ENCODE data around the gene ABTB1.

The ABTB1 gene

DNA sequence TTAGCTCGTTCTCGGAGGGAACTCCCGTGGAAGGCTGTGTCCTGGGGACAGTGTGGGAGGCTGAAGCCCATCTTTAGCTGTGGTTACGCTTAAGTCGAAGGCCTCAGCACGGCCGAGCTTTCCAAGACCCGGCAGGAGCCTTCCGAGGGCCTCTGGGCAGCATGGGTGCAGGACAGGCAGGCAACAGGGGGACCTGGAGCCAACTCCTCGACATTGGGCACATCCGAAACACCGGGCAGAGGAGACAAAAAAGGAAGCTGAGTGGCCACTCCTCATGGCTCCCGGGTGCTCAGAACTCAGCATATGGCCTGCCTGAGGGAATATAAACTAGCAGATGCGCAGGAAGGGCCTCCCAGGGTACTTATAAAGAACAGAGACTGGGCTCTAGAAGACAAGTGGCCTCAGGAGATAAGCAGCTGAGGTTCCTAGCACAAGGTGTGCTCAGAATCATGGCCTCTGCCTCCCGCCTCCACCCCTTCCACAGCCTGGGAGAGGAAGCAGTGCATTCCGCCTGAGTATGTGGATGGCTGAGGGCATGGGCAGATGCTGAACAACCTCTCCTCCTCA lies 34.1 kb downstream of the ABTB1 start:
- DNase-seq (ENCODE audit: low read depth): no peak

DNA sequence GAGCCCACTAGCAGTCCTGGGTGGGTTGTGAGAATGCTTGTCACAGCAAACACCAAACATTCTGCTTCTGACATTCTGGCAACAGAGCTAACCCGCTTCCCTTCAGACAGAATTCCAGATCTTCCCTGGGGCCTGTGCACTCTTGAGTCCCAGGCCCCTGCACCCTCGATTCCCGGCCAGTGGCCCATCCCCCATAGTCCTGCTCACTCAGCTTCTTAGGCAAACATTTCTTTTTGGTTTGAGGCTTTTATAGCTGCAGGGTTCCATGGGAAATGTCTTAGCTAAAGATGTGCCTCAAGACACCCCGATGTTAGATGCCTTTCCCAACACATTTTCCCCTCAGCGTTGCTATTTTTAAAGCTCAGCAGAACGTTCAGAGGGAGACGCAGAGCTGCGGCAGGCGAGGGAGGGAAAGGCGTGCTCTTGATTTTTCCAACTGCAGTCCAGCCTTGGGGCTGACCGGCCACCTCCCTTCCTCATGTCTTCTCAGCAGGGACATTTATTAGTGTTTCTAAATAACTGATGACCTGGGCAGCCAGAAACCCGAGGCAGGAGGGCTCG lies 35.2 kb downstream of the ABTB1 start:
- DNase-seq (ENCODE audit: low read depth): no peak

DNA sequence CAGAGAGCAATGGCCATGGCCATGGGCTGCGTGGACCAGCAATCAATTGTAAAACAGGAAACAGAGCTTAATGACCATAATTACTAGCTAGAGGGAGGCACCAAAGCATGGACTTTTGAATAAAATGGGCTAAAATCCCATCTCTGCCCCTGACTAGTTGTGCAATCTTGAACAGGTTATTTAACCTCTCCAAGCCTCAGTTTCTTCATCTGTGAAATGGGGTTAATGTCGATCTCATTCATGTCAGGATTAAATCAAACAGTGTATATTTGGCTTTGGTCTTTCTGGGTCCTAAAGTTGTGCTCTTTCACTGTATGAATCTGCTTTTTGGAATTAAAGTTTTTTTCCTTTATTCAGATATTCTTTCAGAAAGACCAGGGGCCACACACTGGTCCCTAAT lies 36.1 kb downstream of the ABTB1 start:
- DNase-seq (ENCODE audit: low read depth): no peak

DNA sequence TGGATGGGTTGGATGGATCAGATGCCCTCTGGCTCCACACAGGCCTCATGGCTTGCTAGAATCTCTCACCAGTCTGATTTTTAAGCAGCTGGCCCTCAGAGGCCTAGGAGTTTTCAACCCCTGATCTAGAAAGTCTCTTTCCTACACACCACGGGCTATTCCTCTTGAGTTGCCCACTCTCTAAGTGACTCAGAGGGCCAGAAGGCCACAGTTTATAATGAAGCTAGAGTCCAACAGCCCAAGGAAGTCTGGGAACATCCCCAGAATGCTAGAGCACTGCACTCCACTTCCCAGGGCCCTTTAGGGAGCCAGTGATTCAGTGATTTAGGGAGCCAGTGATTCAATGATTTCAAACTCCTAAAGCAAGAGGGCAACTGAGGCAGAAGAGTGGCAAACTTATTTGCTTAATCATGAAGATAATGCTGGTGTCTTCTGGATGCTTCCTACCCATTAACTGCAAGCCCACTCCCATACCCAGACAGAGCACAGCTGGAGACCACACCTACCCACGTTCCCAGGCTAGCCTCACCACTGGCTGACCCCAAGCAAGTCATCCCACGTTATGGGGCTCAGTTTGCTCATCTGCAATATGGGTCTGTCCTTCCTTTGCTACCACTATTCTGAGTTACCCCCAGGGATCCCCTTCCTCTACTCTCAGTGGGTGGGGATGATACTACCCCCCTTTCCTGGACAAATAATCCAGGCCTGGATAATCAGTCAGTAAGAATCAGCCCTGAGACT lies 36.7 kb downstream of the ABTB1 start:
- DNase-seq (ENCODE audit: low read depth): no peak

DNA sequence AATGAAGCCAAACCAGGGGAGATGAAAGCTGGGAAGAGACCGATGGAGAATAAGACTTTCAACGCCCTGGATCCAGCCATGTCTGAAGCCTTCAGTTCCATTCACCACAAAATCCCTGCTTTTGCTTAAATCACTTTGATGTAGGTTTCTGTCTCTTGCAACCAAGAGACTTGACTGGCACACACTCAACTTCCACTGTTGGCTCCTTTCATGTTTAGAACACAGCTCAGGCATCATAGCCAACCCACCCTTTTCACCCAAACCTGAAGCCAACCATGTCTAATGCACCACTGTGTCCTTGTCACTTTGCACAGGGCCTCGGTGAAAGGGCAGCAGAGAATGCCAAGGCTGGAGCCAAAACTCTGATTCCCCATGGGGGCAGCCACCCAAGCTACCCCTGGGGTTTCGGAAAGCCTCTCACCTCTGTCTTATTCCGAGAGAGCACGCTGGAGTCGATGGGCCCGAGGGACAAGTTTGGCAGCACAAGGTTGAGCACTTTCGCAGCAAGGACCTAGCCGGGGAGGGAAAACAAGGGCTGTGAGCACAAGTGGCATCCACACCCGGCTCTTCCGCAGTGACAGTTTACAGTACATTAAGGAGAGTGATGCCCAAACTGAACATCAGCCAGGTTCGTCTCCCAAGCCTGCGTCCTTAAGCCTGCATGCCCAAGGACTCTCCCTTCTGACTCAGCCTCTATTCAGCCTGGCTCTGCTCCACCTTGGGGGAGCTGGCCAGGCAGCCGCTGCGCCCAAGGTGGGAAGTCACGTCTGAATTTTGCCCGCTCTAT lies 37.6 kb downstream of the ABTB1 start:
- DNase-seq (ENCODE audit: low read depth): no peak

DNA sequence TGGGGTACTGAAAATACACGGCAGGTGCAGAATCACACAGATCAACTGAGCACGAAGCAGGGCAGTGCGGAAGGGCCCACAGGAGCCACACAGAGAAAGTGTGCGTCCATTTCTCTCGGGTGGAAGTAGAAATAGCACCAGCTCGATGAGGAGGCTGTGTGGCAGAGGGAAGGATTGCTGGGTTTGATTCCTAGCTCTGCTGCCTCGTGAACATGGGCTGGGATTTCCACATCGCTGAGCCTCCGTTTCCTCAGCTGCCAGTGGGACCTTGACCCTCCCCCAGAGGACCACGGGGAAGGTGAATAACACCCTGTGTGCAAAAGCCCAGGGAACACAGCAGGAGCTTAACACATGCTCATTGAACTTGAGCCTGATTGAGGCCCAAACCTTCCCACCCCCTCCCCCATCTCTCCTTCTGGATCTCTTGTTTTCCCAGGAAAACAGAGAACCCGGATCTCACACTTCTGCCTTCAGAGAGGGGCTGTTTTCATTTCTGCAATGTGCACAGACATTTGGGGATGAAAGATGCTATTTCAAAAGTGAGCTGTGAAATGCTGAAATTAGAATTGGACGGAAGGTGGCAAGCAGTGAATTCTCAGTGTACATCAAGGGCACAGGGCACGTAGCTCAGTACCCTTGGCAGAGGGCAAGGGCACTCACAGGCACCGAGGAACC lies 38.4 kb downstream of the ABTB1 start:
- no peak for DNase-seq (ENCODE audit: low read depth)

DNA sequence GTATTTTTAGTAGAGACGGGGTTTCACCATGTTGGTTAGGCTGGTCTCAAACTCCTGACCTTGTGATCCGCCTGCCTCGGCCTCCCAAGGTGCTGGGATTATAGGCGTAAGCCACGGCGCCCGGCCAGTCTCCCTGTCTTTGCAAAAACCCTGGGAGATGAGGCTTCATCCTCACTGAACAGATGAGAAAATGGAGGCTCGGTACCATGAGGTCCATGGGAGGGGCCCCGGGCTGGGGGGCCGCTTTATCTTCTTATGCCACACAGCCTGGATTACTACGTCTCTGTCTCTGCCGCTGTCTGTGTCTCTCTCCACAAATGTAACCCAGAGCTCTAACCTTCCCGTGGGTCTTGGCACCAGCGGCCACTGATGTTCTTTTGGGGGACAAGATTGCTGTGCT lies 39.1 kb downstream of the ABTB1 start:
- DNase-seq (ENCODE audit: low read depth): no peak

DNA sequence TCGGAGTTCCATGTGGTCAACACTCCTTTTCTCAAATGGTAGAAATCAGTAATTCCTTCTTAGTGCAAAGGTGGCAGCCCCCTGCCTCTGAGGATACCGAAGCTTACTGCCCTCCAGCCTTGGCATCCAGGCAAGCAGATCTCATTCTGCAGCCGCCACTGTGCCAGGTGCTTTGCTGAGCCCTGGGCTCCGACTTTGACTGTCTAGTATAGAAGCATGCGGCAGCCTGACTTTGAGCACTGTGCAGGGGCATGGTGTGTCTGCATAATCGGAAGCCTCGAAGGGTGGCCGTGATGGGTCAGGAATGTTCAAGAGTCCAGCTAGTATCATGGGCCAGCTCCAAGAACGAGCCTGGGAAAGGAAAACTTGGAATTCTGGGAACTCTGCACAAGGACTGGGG lies 39.7 kb downstream of the ABTB1 start:
- no peak for DNase-seq (ENCODE audit: low read depth)

DNA sequence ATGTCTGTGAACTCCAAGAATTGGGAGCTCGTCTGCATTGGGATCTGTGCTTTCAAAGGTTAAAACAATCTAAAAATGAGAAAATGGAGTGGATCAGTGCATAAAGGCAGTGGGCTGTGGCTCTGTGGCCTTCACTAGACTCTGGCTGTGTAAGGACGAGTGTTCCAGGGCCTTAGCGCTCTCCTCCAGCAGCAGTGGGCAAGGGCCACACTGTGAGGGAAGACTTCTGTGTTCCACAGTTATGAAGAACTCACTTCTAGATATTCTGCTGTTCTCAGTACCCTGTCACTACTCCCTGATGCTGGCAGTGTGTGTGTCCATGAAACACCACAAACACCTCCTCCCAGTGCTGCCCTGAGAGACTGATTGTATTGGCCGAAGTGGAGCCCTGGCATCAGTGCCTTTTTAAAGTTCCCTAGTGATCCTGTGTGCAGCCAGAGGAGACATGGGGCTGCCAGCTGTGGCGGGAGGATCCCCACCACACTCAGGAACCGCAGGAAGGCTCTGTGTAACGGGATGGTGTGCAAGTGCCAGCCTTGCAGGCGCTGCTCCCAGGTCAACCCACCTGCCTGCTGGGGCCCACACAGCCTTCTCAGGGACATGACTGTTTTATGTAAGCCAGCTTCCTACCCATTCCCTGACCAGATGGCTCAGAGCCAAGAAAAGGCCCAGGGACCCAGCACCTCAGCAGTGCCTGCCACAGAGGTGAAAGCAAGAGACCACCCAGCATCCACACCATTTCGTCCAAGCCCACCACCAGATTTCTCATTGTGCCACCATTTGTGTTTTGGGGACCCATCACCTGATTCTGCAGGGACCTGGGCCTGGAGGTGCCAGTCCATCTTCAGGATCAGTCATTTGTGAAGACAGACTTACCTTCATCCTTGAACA lies 40.4 kb downstream of the ABTB1 start:
- no peak for DNase-seq (ENCODE audit: low read depth)

DNA sequence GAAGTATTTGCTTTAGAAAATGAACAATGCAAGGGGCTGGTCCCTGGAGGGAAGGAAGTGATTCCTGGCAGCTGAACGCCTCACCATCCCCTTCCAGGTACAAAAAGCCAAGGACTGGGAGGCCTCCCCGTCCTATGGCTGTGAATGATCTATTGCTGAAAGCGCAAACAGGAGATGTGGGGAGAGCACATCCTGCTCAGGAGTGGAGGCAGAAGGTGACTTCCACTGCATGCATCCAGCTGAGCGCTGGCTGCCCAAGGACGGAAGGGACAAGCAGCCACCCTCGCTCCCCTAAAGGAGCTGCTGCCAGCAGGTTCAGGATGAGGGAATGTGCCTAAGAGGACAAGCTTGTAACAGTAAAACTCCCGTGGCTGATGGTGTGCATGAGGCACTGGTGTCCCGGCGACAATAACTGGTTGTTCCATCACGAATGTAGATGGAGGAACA lies 41.4 kb downstream of the ABTB1 start:
- DNase-seq (ENCODE audit: low read depth): no peak

DNA sequence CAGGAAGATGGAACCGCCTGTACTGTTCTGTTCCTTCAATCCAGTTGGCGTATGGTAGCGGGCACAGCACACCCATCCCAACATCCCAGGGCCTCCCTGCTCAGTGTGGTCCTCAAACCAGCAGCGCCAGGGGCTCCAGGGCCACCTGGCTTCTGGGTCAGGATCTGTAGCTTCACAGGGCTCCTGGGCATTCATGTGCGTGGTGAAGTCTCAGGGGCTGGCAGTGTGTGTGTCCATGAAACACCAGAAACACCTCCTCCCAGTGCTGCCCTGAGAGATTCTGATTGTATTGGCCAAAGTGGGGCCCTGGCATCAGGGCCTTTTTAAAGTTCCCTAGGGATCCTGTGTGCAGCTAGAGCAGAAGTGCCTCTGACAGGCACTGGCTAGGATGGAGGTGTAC lies 42.1 kb downstream of the ABTB1 start:
- no peak for DNase-seq (ENCODE audit: low read depth)

DNA sequence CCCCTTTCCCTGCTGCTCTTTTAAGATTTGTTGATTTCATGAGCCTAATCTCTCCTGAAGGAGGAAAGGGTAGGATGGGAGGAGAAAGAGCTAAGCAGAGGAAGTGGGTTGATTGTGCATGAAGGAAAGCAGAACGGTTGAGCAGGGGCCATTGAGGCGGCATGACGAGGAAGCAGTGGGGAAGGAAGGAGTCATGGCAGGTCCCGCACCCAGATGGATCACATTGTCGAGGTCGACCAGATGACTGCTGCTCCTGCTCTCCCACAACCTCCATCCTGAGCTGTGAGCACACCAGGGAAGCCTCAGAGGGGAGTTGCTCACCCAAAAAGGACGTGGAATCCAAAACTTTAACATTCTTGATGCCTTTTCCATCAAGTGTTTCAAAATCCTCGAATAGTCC lies 42.8 kb downstream of the ABTB1 start:
- DNase-seq (ENCODE audit: low read depth): no peak

DNA sequence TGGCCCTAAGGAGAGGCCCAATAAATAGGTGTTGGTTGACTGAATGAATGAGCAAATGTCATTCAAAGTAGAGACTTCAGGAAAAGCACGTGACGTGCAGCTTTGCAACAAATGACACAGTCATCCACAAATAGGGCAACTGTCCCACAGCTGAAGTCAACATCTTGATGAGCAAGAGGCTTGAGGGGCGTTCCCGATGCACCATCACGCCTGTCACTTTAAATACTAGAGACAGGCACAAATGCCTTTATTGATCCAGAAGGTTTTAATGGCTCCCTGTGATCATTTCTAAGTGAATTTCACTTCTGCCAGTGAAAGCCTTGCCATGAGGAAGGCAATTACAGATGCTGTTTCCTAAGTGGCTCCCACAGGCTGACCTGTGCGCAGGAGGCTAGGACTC lies 43.6 kb downstream of the ABTB1 start:
- no peak for DNase-seq (ENCODE audit: low read depth)

DNA sequence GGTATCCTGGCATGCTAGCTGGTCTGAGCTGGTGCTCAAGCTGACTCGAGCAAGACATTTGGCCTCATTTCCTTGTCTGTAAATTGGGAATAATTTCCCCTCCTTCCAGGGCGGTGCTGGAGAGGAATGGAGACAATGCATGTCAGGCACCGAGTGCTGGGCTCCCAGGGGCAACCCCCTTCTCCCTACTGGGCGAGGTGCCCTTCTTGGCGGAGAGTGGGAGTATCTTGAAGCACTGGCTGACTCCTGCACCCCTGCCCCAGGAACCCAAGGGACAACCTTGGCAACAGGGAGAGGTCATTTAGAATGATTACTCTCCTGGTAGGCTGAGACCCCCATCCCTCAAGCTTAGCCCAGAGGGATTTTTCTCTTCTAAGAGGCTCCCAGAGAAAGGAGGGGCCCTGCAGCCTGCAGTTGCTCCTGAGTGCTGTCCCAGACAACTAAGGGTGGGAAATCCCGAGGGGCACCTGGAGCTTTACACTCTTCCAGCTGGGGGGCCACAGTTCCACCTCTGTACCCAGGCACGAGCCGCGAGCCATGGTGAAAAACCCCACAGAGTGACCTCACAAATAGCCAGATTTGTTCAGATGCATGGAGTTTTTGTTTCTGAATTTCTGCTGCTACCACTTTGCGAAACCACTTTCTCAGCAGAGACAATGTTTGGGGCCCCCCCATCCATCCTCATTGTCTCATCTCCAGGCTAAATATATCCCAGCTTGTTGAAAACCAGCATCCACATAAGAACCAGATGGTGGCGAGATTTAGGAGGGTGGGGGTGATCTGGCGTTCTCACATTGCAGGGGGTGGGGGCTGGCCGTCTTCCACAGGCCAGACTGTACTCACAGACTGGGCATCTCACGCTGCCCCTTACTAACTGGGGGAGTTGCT lies 44.8 kb downstream of the ABTB1 start:
- DNase-seq (ENCODE audit: low read depth): peak; percentile 65

DNA sequence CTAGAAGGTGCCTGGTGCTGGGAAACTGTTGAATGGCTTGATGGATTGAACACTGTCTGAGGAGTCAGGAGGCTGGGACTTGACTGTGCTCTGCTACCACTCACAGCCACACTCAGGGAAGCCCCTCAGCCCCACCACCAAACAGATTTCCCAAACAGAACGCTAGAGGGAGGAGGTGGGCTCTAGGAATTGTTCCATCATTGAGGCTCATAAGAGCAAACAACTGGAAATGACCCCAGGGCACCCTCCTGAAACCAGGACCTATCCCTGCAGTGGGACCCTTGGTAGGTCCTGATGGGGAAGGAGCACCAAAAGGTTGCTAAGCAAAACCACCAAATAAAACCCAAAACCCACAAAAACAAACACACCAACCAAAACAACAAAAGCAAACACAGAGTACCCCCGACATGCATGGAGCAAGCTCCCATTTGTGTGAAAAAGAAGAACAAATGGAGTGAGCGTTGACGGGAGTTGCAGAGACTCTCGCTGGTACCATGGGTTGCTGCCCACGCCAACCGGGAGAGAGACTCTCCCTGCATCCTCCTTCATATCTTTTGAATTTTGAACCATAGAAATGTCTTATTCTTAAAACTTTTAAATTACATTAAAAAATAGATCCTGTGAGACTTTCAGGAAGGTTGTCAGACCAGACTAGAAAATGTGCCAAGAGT lies 45.6 kb downstream of the ABTB1 start:
- DNase-seq (ENCODE audit: low read depth): no peak

DNA sequence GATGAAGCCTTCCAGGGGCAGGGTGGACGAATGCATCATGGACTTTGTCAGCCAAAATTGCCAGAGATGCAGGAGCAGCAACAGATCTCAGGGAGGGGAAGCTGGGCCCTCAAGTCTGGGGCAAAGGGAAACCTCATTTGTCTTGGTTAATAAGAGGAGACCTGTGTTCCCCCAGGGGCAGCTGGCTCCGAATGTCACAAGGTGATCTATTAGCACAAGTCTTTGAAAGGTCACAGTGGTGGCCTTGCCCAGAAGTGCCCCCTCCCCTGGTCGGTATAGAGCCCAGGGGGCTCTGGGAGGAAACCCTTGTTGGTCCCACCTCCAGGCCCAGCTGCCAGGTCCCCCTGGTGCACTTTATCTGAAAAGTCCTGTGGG lies 46.2 kb downstream of the ABTB1 start:
- DNase-seq (ENCODE audit: low read depth): no peak

DNA sequence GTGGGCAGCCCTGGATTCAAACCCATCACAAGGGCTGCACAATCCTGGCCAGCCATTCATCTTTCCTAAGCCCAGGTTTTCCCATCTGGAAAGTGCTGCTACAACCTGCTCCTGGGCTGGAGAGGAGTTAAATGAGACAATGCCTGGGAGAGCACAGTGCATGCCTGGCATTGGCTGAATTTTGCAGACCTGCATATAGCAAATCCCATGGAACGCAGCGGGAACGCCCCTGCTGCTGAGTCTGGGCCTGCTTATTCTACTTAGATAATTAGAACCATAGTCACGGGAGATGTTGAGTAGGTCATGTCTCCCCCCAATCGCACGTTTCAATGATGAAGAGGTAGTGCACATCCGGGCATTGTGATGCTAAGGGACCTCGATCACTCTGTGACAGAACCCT lies 46.6 kb downstream of the ABTB1 start:
- DNase-seq (ENCODE audit: low read depth): no peak

DNA sequence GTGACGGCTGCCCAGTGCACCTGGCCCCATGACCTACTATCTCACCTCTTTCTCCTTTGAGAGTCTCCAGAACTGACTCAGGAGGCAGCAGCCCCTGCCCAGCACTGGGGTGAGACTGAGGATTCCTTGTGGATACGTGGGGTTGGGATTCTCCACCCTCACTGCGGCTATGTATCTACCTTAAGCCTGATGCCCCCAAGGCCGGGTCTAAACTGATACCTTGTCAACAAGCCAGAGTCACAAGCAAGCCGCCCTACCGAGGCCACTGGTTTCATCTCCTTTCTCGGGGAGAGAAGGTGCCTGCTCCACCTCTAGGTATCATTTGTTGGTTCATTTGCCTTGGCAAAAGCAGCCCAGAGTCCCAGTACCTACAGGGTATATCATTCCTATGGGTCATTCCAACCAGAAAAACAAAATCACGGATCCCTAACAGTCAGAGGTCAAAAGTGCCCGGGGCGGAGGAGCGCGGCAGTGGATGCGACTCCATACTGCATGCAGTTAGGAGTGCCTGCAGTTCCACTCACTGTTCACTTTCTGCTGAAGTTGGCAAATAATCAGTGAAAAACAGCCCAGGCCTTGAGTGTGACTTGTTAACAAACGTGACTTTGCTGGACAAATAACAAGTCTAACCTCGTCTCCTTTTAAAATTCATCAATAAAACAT lies 47.5 kb downstream of the ABTB1 start:
- no peak for DNase-seq (ENCODE audit: low read depth)
